IMR-90 (cell line): ENCODE measurements around the gene TENT5A. TPM values are rescaled to one million over a fixed set of nuclear protein-coding genes. Genes with fewer than 3 reads are reported as not detected.

Source experiments
- ATAC-seq: fragments of 200-7000 bp; cut with Tn5 transposase; 2 replicates; pipeline ENCODE4 v1.9.1; 2020; ENCODE audit warnings: low read depth, mild to moderate bottlenecking, moderate library complexity
- BruUV-seq: library from RNA; stranded (reverse); fragments of 400-500 nt; replicated peaks from 2 replicates; lab custom pipeline; 2021; lab: Mats Ljungman, UMichigan
- CTCF ChIA-PET: fragments of 300-600 bp; formaldehyde crosslinking; extraction: SDS; loops from one replicate; lab custom pipeline; 2021; ENCODE audit warnings: antibody characterized with exemption; lab: Yijun Ruan, JAX
- POLR2A ChIA-PET: fragments of 300-600 bp; sonication (Branson Sonifier 250); formaldehyde crosslinking; loops from one replicate; lab custom pipeline; 2022; ENCODE audit warnings: antibody characterized with exemption; ENCODE audit not compliant: unreplicated experiment; lab: Charles Lee
- DNase-seq: peaks from one replicate; pipeline ENCODE4 v3.0.0; 2013
- H2AFZ ChIP-seq: replicated peaks from 2 replicates; pipeline ENCODE3; 2013; ENCODE audit warnings: low read length, mild to moderate bottlenecking; ENCODE audit not compliant: poor library complexity
- H2AK5ac ChIP-seq: 2 replicates; pipeline ENCODE4 v1.6.1; 2013; ENCODE audit warnings: low read depth, low read length, inconsistent platforms
- H2AK9ac ChIP-seq: replicated peaks from 2 replicates; pipeline ENCODE3; 2013; ENCODE audit warnings: mild to moderate bottlenecking, low read depth, low read length, moderate library complexity; ENCODE audit not compliant: poor library complexity
- H2BK120ac ChIP-seq: 2 replicates; pipeline ENCODE4 v1.6.1; 2013; ENCODE audit warnings: low read depth, low read length, inconsistent platforms
- H2BK15ac ChIP-seq: 3 replicates; pipeline ENCODE4 v1.6.1; 2013; ENCODE audit warnings: low read depth, low read length, inconsistent platforms
- H2BK20ac ChIP-seq: 2 replicates; pipeline ENCODE4 v1.6.1; 2013; ENCODE audit warnings: low read depth, mild to moderate bottlenecking, inconsistent platforms, low read length, moderate library complexity
- H2BK5ac ChIP-seq: 2 replicates; pipeline ENCODE4 v1.6.1; 2013; ENCODE audit warnings: mild to moderate bottlenecking, low read depth, low read length, inconsistent platforms; ENCODE audit not compliant: poor library complexity, severe bottlenecking
- H3K14ac ChIP-seq: replicated peaks from 2 replicates; pipeline ENCODE4 v1.6.1; 2013; ENCODE audit warnings: low read depth, low read length, inconsistent platforms
- H3K18ac ChIP-seq: 2 replicates; pipeline ENCODE4 v1.6.1; 2013; ENCODE audit warnings: low read depth, low read length, control low read depth
- H3K23ac ChIP-seq: 2 replicates; pipeline ENCODE4 v1.6.1; 2013; ENCODE audit warnings: low read depth, low read length, inconsistent platforms
- H3K27ac ChIP-seq: 2 replicates; pipeline ENCODE4 v1.5.1; 2013; ENCODE audit warnings: mild to moderate bottlenecking, control low read depth, low read length; ENCODE audit not compliant: insufficient read depth
- H3K27me3 ChIP-seq: 2 replicates; pipeline ENCODE4 v1.6.1; 2013; ENCODE audit warnings: low read length; ENCODE audit not compliant: control insufficient read depth, insufficient read depth
- H3K36me3 ChIP-seq: 2 replicates; pipeline ENCODE4 v1.6.1; 2013; ENCODE audit warnings: low read length, mixed read lengths; ENCODE audit not compliant: control insufficient read depth, insufficient read depth
- H3K4ac ChIP-seq: 2 replicates; pipeline ENCODE4 v1.6.1; 2013; ENCODE audit warnings: low read depth, low read length, inconsistent platforms
- H3K4me1 ChIP-seq: 2 replicates; pipeline ENCODE4 v1.6.1; 2013; ENCODE audit warnings: low read length, mixed read lengths; ENCODE audit not compliant: control insufficient read depth, insufficient read depth
- H3K4me2 ChIP-seq: 2 replicates; pipeline ENCODE4 v1.6.1; 2013; ENCODE audit warnings: low read depth, mild to moderate bottlenecking, control low read depth, low read length, moderate library complexity
- H3K4me3 ChIP-seq: 2 replicates; pipeline ENCODE4 v1.5.1; 2013; ENCODE audit warnings: low read depth, mild to moderate bottlenecking, control low read depth, low read length, moderate library complexity; ENCODE audit not compliant: insufficient read depth
- H3K56ac ChIP-seq: 2 replicates; pipeline ENCODE4 v1.6.1; 2013; ENCODE audit warnings: low read length, inconsistent platforms; ENCODE audit not compliant: insufficient read depth; ENCODE audit errors: extremely low read depth
- H3K79me1 ChIP-seq, 2 experiments: 2 replicates each; pipeline ENCODE4 v1.6.1; 2013; ENCODE audit warnings: low read length in 2 of 2, inconsistent platforms in 1 of 2, low read depth in 1 of 2
- H3K9ac ChIP-seq: 2 replicates; pipeline ENCODE4 v1.6.1; 2013; ENCODE audit warnings: low read depth, low read length, control low read depth
- H3K9me1 ChIP-seq: 2 replicates; pipeline ENCODE4 v1.6.1; 2013; ENCODE audit warnings: low read length, inconsistent platforms; ENCODE audit not compliant: insufficient read depth
- H3K9me3 ChIP-seq: 2 replicates; pipeline ENCODE4 v1.6.1; 2013; ENCODE audit warnings: low read length; ENCODE audit not compliant: control insufficient read depth, insufficient read depth
- H4K20me1 ChIP-seq: 2 replicates; pipeline ENCODE4 v1.6.1; 2013; ENCODE audit warnings: low read length, inconsistent platforms; ENCODE audit not compliant: insufficient read depth
- H4K5ac ChIP-seq: 2 replicates; pipeline ENCODE4 v1.6.1; 2013; ENCODE audit warnings: mild to moderate bottlenecking, low read depth, low read length, control low read depth
- H4K8ac ChIP-seq, 2 experiments: 2 replicates each; pipeline ENCODE4 v1.6.1; 2013; ENCODE audit warnings: low read depth in 2 of 2, low read length in 2 of 2, control low read depth in 1 of 2, inconsistent platforms in 1 of 2
- H4K91ac ChIP-seq: 2 replicates; pipeline ENCODE4 v1.6.1; 2013; ENCODE audit warnings: low read depth, low read length, inconsistent platforms; ENCODE audit not compliant: insufficient read depth
- BHLHE40 ChIP-seq: fragments of 150-350 bp; IDR thresholded peaks from 2 replicates; pipeline ENCODE4 v1.6.1; 2016; ENCODE audit warnings: mild to moderate bottlenecking, low read depth, low read length
- CEBPB ChIP-seq: IDR thresholded peaks from 2 replicates; pipeline ENCODE4 v1.6.1; 2012; ENCODE audit warnings: low read depth, low read length, improper control_type of control experiment
- CHD1 ChIP-seq: IDR thresholded peaks from 2 replicates; pipeline ENCODE4 v1.6.1; 2012; ENCODE audit warnings: low read depth, low read length, improper control_type of control experiment
- MAFK ChIP-seq: IDR thresholded peaks from 2 replicates; pipeline ENCODE4 v1.6.1; 2012; ENCODE audit warnings: low read depth, low read length, improper control_type of control experiment
- POLR2A ChIP-seq: IDR thresholded peaks from 2 replicates; pipeline ENCODE4 v1.6.1; 2012; ENCODE audit warnings: mild to moderate bottlenecking, low read depth, low read length
- RAD21 ChIP-seq: IDR thresholded peaks from 2 replicates; pipeline ENCODE4 v1.6.1; 2012; ENCODE audit warnings: low read length, improper control_type of control experiment
- RFX5 ChIP-seq: IDR thresholded peaks from 2 replicates; pipeline ENCODE4 v1.8.0; 2012; ENCODE audit warnings: low read depth, mild to moderate bottlenecking, low read length, moderate library complexity
- SMC3 ChIP-seq: fragments of 150-350 bp; IDR thresholded peaks from 2 replicates; pipeline ENCODE4 v1.6.1; 2016; ENCODE audit warnings: low read depth, mild to moderate bottlenecking, antibody characterized with exemption, low read length, moderate library complexity
- WGBS, 2 experiments: methylation state at CpG; one replicate each; pipeline versions ENCODE4 v1.1.5 to v1.1.7; 2013; ENCODE audit warnings: missing lambda C conversion rate in 2 of 2; ENCODE audit not compliant: insufficient read length in 1 of 2; ENCODE audit errors: extremely low coverage in 2 of 2; 5-methylcytosine and 5-hydroxymethylcytosine counted together
- dilution Hi-C: fragments of 300-500 bp; cut with HindIII; formaldehyde crosslinking; loops from one replicate; pipeline ENCODE4 v1.14.3; 2018; ENCODE audit warnings: low sequenced_read_pairs; ENCODE audit not compliant: unreplicated experiment
- in situ Hi-C: fragments of 300-500 bp; cut with MboI; formaldehyde crosslinking; loops from 3 replicates; pipeline ENCODE4 v1.14.3; 2019; ENCODE audit warnings: low sequenced_read_pairs, inconsistent platforms, mixed read lengths
- intact Hi-C: fragments of 100-400 bp; cut with micrococcal nuclease; formaldehyde crosslinking; loops from 2 replicates; pipeline ENCODE4 v1.10.0; 2022
- polyA plus RNA-seq, 3 experiments: library from polyadenylated mRNA; depleted of rRNA; stranded (reverse); fragments of >200 nt; gene quantifications; 2 replicates each; pipeline ENCODE4 v1.2.3, GENCODE V29; 2012; ENCODE audit warnings: low replicate concordance in 1 of 3
- total RNA-seq: library from RNA; depleted of rRNA; stranded (reverse); fragments of >200 nt; gene quantifications from 2 replicates; pipeline ENCODE4 v1.2.3, GENCODE V29; 2012

Gene TENT5A
- total and polyA plus RNA-seq, 2 of the 4 experiments (the other 2 are of a cell fraction), result 3.5 to 10.8 TPM

DNA sequence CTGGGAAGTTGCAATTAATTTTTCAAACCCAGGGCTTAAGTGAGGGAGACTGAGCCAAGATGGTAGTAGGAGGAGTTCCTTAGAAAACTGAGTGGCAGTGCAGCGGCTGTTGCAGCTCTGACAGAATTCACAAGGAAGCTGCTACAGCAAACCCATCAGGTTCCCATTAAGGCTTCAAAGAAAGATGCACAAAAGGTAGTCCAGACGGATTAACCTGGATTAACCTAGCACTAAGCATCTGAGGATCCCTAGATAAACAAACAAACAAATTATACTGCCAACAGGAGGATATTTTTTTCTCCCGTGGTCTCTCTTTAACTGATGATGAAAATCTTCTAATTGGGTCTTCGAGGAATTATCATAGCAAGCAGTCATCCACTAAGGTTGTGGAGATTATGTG is 5.2 kb downstream of the TENT5A start:
- Histone ChIP-seq H2AK9ac (no peak overlapping the region), H2BK15ac (no peak overlapping the region), H3K4me1 (peaks cover 10% of the 10 kb centered on the region), H3K4ac (no peak overlapping the region), H3K9ac (no peak overlapping the region), H4K20me1 (peaks cover 20% of the 10 kb centered on the region; the same call in 1 of the 2 replicates), H3K79me1 (peaks cover 18 to 58% of the 10 kb centered on the region in 2 experiments), H3K4me2 (no peak overlapping the region), H2AFZ (no peak overlapping the region), H3K14ac (no peak overlapping the region), H3K18ac (no peak overlapping the region), H2BK120ac (no peak overlapping the region), H2BK20ac (no peak overlapping the region), H4K5ac (no peak overlapping the region), H2AK5ac (no peak overlapping the region), H4K8ac (no peak overlapping the region), H3K27me3 (no peaks in the 10 kb centered on the region), H3K9me3 (no peaks in the 10 kb centered on the region), H3K36me3 (peaks cover 16% of the 10 kb centered on the region), H3K9me1 (peaks cover 7% of the 10 kb centered on the region), H3K27ac (no peak overlapping the region), H3K4me3 (no peak overlapping the region), H2BK5ac (no peak overlapping the region), H4K91ac (no peak overlapping the region), H3K23ac (no peak overlapping the region), H3K56ac (no peak overlapping the region)
- TF ChIP-seq BHLHE40 (no peak), CHD1 (no peak), RFX5 (no peak), CEBPB (no peak), MAFK (no peak), RAD21 (no peak), POLR2A (no peak), SMC3 (no peak)
- ATAC-seq (no peak), DNase-seq (no peak)
- intact Hi-C loops (no loop called here), dilution Hi-C loops (no loop called here), in situ Hi-C loops (no loop called here)
- no TSS peak for BruUV-seq
- whole genome bisulfite sequencing, 2 experiments, result no CpG with 5 or more reads among the region's 4 CpGs
- POLR2A ChIA-PET, result no interaction called here
- CTCF ChIA-PET, result no interaction called here
